ENCODE measurements around the gene FAM118B.

Gene FAM118B

GRCh38 chr11:126217491-126217890 lies 5.9 kb downstream of the FAM118B start:
- Histone ChIP-seq H3K27ac (no peak overlapping the region), H3K36me3 (ENCODE audit: insufficient read depth, low read length) (no peaks in the 10 kb centered on the region), H3K9ac (ENCODE audit: insufficient read length) (no peak overlapping the region), H3K4me3 (no peak overlapping the region), H3K9me3 (ENCODE audit: low read depth, low read length) (no peaks in the 10 kb centered on the region)
- TF ChIP-seq POLR2AphosphoS5 (IDR thresholded peaks at IDR 0.05; ENCODE audit: borderline replicate concordance, low read depth, low read length) = no peak
- TF ChIP-seq FOXP2 (optimal IDR thresholded peaks at IDR 0.05; ENCODE audit: control extremely low read depth, extremely low read length, insufficient read depth) = no peak
- no peak for TF ChIP-seq EZH2 (IDR thresholded peaks at IDR 0.05)
- no peak for DNase-seq (ENCODE audit: low read depth, low spot score)

- TF ChIP-seq FOXP2 (optimal IDR thresholded peaks at IDR 0.05; ENCODE audit: control extremely low read depth, extremely low read length, insufficient read depth) = no peak
- TF ChIP-seq EZH2 (IDR thresholded peaks at IDR 0.05) = no peak
- TF ChIP-seq POLR2AphosphoS5 (IDR thresholded peaks at IDR 0.05; ENCODE audit: borderline replicate concordance, low read depth, low read length) = no peak
- Histone ChIP-seq H3K4me3 (no peak overlapping the region), H3K9me3 (ENCODE audit: low read depth, low read length) (no peaks in the 10 kb centered on the region), H3K36me3 (ENCODE audit: insufficient read depth, low read length) (no peaks in the 10 kb centered on the region), H3K27ac (no peak overlapping the region), H3K9ac (ENCODE audit: insufficient read length) (no peak overlapping the region)
- DNase-seq (ENCODE audit: low read depth, low spot score) = no peak
Observed at GRCh38 chr11:126219547-126219946, 8.0 kb downstream of the FAM118B start.

GRCh38 chr11:126224647-126225294 lies 13.2 kb downstream of the FAM118B start:
- Histone ChIP-seq H3K4me3 (no peak overlapping the region), H3K27ac (no peak overlapping the region), H3K9ac (ENCODE audit: insufficient read length) (no peak overlapping the region), H3K36me3 (ENCODE audit: insufficient read depth, low read length) (no peaks in the 10 kb centered on the region), H3K9me3 (ENCODE audit: low read depth, low read length) (no peaks in the 10 kb centered on the region)
- TF ChIP-seq FOXP2 (optimal IDR thresholded peaks at IDR 0.05; ENCODE audit: control extremely low read depth, extremely low read length, insufficient read depth) (no peak), EZH2 (IDR thresholded peaks at IDR 0.05) (no peak), POLR2AphosphoS5 (IDR thresholded peaks at IDR 0.05; ENCODE audit: borderline replicate concordance, low read depth, low read length) (no peak)
- no peak for DNase-seq (ENCODE audit: low read depth, low spot score)

- no peaks in the 10 kb centered on the region for H3K9me3 ChIP-seq (ENCODE audit: low read depth, low read length)
- H3K4me3 ChIP-seq = no peak overlapping the region
- DNase-seq (ENCODE audit: low read depth, low spot score) = no peak
- H3K36me3 ChIP-seq (ENCODE audit: insufficient read depth, low read length) = 0 out of 2 replicates have a peak, but pooled peaks cover 4% of the 10 kb centered on the region
- TF ChIP-seq EZH2 (IDR thresholded peaks at IDR 0.05) = no peak
- TF ChIP-seq POLR2AphosphoS5 (IDR thresholded peaks at IDR 0.05; ENCODE audit: borderline replicate concordance, low read depth, low read length) = no peak
- TF ChIP-seq FOXP2 (optimal IDR thresholded peaks at IDR 0.05; ENCODE audit: control extremely low read depth, extremely low read length, insufficient read depth) = no peak
- H3K9ac ChIP-seq (ENCODE audit: insufficient read length) = no peak overlapping the region
- no peak overlapping the region for H3K27ac ChIP-seq
Observed at GRCh38 chr11:126225295-126225665, 13.7 kb downstream of the FAM118B start.

- H3K9me3 ChIP-seq (ENCODE audit: low read depth, low read length) = no peaks in the 10 kb centered on the region
- no peak overlapping the region for H3K27ac ChIP-seq
- no peak overlapping the region for H3K4me3 ChIP-seq
- H3K36me3 ChIP-seq (ENCODE audit: insufficient read depth, low read length) = 0 out of 2 replicates have a peak, but pooled peaks cover 4% of the 10 kb centered on the region
- TF ChIP-seq FOXP2 (optimal IDR thresholded peaks at IDR 0.05; ENCODE audit: control extremely low read depth, extremely low read length, insufficient read depth) (no peak), EZH2 (IDR thresholded peaks at IDR 0.05) (no peak), POLR2AphosphoS5 (IDR thresholded peaks at IDR 0.05; ENCODE audit: borderline replicate concordance, low read depth, low read length) (no peak)
- no peak for DNase-seq (ENCODE audit: low read depth, low spot score)
- H3K9ac ChIP-seq (ENCODE audit: insufficient read length) = no peak overlapping the region
Observed at GRCh38 chr11:126226334-126227084, 14.9 kb downstream of the FAM118B start.

- Histone ChIP-seq H3K9ac (ENCODE audit: insufficient read length) (no peak overlapping the region), H3K9me3 (ENCODE audit: low read depth, low read length) (no peaks in the 10 kb centered on the region), H3K27ac (no peak overlapping the region), H3K36me3 (ENCODE audit: insufficient read depth, low read length) (0 out of 2 replicates have a peak, but pooled peaks cover 4% of the 10 kb centered on the region), H3K4me3 (no peak overlapping the region)
- no peak for DNase-seq (ENCODE audit: low read depth, low spot score)
- TF ChIP-seq EZH2 (IDR thresholded peaks at IDR 0.05) = no peak
- TF ChIP-seq POLR2AphosphoS5 (IDR thresholded peaks at IDR 0.05; ENCODE audit: borderline replicate concordance, low read depth, low read length) = no peak
- no peak for TF ChIP-seq FOXP2 (optimal IDR thresholded peaks at IDR 0.05; ENCODE audit: control extremely low read depth, extremely low read length, insufficient read depth)
Observed at GRCh38 chr11:126229858-126230540, 18.4 kb downstream of the FAM118B start.

- DNase-seq (ENCODE audit: low read depth, low spot score) = no peak
Observed at GRCh38 chr11:126231725-126232459, 20.3 kb downstream of the FAM118B start.

More at GRCh38 chr11:126231725-126232459, 20.3 kb downstream of the FAM118B start:
- Histone ChIP-seq H3K36me3 (ENCODE audit: insufficient read depth, low read length) (0 out of 2 replicates have a peak, but pooled peaks cover 13% of the 10 kb centered on the region), H3K9ac (ENCODE audit: insufficient read length) (no peak overlapping the region), H3K4me3 (no peak overlapping the region), H3K27ac (peak overlapping the region; percentile 36), H3K9me3 (ENCODE audit: low read depth, low read length) (no peaks in the 10 kb centered on the region)
- TF ChIP-seq POLR2AphosphoS5 (IDR thresholded peaks at IDR 0.05; ENCODE audit: borderline replicate concordance, low read depth, low read length) = no peak
- no peak for TF ChIP-seq EZH2 (IDR thresholded peaks at IDR 0.05)
- no peak for TF ChIP-seq FOXP2 (optimal IDR thresholded peaks at IDR 0.05; ENCODE audit: control extremely low read depth, extremely low read length, insufficient read depth)

Measured in SK-N-MC (cell line).